Activated CD4-positive, alpha-beta T cell treated with anti-CD3 and anti-CD28 coated beads for 4 hours (primary cell): ENCODE measurements around the gene MTFR2.

Experiments used
- DNase-seq, 2 donors: peaks; one replicate each; pipeline ENCODE4 v3.0.0-alpha.2; 2020

Gene MTFR2

DNA sequence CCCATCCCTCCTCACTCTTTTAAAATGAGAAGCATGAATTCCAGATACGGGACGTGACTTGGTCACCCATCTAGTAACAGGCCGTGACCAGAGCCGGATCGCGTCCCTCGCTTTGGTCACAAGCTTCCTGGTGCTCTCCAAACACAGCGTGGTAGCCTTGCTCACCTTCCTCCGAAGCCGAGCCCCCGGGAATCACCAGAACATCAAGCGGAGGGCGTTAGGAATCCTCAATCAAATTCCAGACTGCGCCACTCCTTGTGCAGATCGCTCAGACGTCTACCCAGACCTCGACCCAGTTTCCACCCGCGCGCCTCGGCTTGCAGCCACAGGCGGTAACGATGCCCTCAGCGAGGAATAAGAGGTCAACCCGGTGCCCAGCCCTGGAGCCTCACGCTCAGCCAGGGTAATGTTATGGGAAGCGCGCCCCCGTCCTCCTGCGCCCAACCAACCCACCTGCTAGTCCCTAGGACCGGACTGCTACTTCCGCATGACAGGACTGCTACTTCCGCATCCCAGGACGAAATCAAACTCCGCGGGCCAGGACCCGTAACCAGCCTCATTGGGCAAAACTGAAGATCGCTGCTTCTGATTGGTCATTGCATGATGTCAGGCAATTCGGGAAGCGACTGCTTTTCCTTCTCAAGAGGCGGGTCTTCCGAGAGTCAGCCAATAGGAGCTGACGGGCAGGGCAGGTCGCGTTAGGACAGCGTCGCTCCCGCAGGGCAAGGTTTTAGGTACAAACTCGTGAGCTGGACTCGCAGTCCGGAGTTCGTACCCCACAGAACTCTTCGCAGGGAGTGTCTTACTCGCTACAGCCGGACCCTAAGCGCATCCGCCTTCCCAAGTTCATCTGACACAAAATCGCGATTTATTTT lies at the start of gene MTFR2:
MTFR2 (minus strand) TSS at position 501 of the 875 bp plus-strand sequence. CDS start 1,212 bp downstream, outside the sequence.
- DNase-seq = peak; percentile 87 to 92

- no peak for DNase-seq
Measured at GRCh38 chr6:136294621-136295020, 44.5 kb upstream of the MTFR2 start.

DNA sequence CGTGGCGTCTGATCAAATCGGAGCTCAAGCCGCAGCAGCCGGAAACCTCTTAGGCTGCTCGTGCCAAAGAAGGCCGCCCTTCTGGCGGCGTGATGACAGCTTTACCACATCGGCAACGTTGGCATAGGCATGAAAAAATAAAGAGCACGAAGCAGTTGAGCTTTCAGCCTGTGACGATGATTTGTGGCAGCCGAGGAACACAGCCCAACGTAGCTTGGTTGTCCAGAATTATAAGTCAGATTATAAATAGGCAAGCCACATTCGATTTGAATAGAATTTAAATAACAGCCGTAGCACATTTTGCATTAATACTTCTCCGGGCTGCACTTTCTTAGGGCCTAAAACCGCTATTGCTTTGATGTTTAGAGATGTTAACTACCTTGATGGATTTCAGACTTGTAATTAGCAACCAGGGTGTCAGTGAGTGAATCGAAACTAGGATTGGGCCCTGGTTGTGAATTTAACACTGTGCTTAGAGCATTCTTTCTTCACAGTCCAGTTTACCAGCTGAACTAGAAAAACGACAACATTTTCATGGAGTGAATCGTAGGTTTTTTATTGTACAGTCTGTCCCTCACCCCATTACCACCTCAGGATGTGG lies 40.4 kb upstream of the MTFR2 start:
- DNase-seq = peak; percentile 68 to 77

DNA sequence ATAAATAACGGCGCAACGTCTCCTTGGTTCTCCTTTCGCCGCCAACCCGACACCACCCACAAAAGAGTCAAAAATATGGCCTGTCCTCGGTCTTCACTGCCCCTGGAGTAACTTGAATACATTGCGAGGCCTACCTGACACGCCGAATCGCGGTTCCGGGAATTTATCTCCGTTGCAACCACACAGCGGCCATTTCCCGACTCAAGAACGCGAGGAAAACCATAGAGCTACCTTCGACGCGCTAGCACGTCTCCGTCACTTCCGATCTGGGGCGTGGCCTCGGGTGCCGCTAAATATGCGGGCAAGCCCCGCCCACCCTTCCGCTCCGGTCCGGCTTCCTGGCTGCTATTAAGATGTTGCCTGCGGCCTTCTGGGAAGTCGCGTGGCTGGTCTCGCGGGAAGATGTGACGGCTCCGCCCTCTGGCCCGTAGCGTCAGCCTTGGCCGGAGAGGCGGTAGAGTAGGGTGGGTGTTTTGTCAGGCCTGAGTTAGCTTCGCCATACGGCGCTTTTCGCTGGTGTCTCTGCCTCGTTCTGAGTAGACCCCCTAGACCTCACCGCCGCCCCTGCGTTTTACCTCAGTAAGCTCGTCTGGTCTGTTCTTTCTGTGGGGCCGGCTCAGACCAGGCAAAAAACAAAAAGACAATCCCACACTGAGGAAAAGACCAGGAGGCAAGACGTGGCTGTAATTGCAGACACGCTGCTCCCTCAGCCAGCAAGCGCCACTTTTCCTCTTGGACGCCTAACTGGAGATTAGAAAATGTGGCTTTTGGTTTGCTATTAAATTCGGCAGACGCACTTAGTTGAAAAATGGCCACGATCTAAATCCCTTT lies 39.7 kb upstream of the MTFR2 start, which contains the start of gene BCLAF1:
BCLAF1 (minus strand) TSS at position 268 of the 831 bp plus-strand sequence. CDS start 9,980 bp downstream, outside the sequence.
- peak; percentile 99 for DNase-seq

GRCh38 chr6:136289327-136289578 lies 39.1 kb upstream of the MTFR2 start:
- DNase-seq = peak; percentile 91 to 92

- peak; percentile 81 to 84 for DNase-seq
Measured at GRCh38 chr6:136288566-136289326, 38.6 kb upstream of the MTFR2 start.

- DNase-seq = no peak
Measured at GRCh38 chr6:136284909-136285308, 34.8 kb upstream of the MTFR2 start.

- DNase-seq = no peak
Measured at GRCh38 chr6:136282906-136283305, 32.8 kb upstream of the MTFR2 start.

DNA sequence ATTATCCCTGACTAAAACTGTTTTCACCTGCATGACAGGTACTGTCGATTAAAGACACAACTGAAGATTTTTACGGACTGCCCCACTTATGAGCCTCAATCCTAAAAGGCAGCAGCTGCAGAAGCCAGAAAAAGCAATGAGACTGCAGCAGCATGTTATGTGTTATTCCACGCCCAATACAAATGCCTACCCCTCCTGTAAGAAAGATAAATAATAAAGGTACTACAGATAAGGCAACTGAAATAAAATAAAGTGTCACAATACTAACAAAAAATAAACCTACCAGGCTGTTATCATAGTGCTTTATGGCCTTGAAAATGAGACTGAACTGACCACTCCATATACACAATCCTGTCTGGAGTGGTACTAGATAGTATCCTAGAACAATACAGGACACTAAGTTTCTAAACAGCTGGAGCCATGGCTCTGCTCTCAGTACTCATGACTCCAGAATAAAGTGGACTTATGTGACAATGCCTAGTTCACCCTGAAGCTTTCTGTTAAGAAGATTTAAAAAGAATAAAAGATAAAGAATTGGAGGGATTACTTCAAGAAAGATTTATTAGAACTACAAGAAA lies 30.0 kb upstream of the MTFR2 start:
- DNase-seq = no peak

GRCh38 chr6:136274062-136274461 lies 24.0 kb upstream of the MTFR2 start:
- DNase-seq = no peak

DNA sequence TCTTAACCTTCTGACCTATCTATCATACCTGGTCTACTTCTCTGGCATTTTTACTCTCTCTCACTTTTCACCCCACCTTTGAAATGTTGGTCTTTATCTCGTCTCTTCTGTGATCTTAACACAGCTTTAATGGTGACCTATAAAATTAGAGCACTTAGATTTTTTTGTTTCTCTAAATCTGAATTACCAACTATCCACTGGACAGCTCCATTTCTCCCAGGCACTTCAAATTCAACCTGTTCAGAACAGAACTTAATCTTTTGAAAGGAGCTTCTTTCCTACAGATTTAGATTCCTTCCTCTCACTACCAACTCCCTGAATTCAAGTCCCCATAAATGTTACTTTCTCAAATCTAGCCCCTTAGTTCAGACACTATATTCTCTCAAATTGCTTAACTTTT lies 15.0 kb upstream of the MTFR2 start:
- no peak for DNase-seq

DNA sequence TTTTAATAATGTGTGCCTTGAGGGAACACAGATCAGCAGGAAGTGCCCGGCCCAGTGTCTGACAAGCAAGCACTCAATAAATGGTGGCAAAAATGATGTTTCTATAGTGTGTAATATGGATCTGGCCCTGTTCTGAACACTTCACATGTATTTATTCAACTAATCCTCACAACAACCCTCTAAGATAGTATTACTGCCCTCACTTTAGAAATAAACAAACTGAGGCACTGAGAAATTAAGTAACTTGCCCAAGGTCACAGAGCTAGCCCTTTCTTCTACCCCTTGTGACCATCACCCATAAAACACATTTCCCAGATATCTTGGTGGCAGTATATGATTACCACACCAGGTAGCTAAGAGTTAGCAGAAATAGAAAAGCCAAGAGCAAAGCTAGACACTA lies 12.8 kb upstream of the MTFR2 start:
- DNase-seq = no peak

DNA sequence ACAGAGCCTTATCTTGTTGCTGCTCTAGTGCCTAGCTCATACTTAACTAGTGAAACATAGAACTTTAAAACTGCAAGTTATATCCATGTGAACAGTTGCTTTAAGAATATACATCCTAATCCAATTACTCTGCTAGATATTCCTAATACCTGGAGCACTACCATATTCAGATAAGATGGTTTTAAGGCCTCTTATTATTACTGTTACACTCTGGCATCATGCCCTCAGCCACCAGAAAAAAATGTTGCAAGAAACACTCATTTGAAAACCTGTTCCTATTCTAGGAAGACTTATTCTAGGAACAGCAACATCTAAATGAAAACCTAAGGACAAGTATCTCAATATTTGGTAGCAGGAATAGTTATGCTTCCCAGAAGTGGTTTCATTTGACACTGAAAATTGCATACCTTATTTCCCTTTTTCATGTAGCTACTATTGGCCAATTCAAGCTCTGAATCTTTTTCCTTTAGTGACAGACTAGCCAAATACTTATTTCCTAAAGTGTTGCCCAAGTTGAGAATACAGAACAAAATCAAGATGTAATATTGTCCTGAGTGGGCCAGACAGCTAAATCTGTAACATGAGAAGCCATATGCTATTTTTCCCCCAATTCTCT lies 4.8 kb upstream of the MTFR2 start:
- no peak for DNase-seq

- DNase-seq = no peak
Measured at GRCh38 chr6:136253734-136254133, 3.6 kb upstream of the MTFR2 start.

DNA sequence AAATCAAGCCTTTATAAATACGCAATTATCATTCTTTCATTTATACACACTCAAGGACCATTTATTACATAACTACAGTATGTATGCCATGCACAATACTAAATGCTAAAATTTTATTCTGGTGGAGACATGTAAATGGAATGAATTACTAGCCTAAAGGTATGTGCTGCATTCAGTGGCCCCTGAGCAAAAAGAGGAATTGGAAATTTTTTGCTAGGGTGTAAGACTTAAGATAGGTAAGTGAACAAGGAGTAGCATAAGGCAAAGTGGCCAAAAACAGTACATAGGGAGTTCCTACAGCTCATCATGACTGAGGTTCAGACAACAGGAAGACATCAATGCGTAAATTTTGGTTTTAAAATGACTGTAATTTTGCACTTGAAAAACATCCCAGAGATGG lies 2.3 kb upstream of the MTFR2 start:
- DNase-seq = no peak

- DNase-seq = no peak
Measured at GRCh38 chr6:136251394-136251793, 1.3 kb upstream of the MTFR2 start.

DNA sequence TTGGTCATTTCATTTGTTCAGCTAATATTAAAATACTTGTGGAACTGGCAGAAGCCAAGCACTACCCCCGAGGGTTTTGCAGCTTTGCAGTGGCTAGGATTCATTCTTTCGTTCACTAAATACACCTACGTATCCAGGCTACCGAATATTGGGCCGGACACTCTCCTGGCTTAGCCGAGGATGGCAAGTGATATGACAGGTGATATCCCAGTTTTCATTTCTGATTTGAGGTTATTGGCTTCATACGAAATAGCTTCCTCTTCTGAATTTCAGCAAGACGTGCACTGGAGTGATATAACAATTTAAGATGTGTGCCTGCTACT lies 536 bp upstream of the MTFR2 start:
- no peak for DNase-seq

GRCh38 chr6:136249336-136249735 lies 775 bp downstream of the MTFR2 start:
- no peak for DNase-seq

- no peak for DNase-seq
Measured at GRCh38 chr6:136244061-136244616, 6.0 kb downstream of the MTFR2 start.

GRCh38 chr6:136236466-136237293 lies 13.4 kb downstream of the MTFR2 start:
- no peak for DNase-seq

- DNase-seq = no peak
Measured at GRCh38 chr6:136235233-136235564, 14.9 kb downstream of the MTFR2 start.
